HG03064 (cell line): ENCODE measurements around the gene DIP2C.
"Not testable (repeated sequence)": the region's sequence is repeated elsewhere in the genome, so short reads cannot be mapped to it uniquely, and the experiment has no call there.

Experiments used
- ATAC-seq: cut with Tn5 transposase; IDR thresholded peaks from one replicate; pipeline ENCODE4 v1.9.1; 2021; ENCODE audit warnings: low read depth; ENCODE audit not compliant: unreplicated experiment

Gene DIP2C

GRCh38 chr10:370449-370825 is 319.0 kb downstream of the DIP2C start:
- no peak for ATAC-seq

- ATAC-seq, result no peak
These were observed 319.6 kb downstream of the DIP2C start for GRCh38 chr10:369684-370448.

GRCh38 chr10:369221-369683 is 320.2 kb downstream of the DIP2C start:
- ATAC-seq, result no peak

GRCh38 chr10:368579-369220 is 320.8 kb downstream of the DIP2C start:
- no peak for ATAC-seq

- not testable (repeated sequence) for ATAC-seq
These were observed 321.4 kb downstream of the DIP2C start for GRCh38 chr10:368107-368506.

- ATAC-seq, result no peak
These were observed 321.8 kb downstream of the DIP2C start for GRCh38 chr10:367636-368035.

- ATAC-seq, result no peak
These were observed 323.3 kb downstream of the DIP2C start for GRCh38 chr10:366186-366585.

- no peak for ATAC-seq
These were observed 325.1 kb downstream of the DIP2C start for GRCh38 chr10:364267-364775.

- no peak for ATAC-seq
These were observed 326.3 kb downstream of the DIP2C start for GRCh38 chr10:363152-363551.

- ATAC-seq, result no peak
These were observed 328.0 kb downstream of the DIP2C start for GRCh38 chr10:361203-362081.

- no peak for ATAC-seq
These were observed 328.8 kb downstream of the DIP2C start for GRCh38 chr10:360653-361052.

GRCh38 chr10:359762-360161 is 329.7 kb downstream of the DIP2C start:
- ATAC-seq, result no peak

- ATAC-seq, result no peak
These were observed 330.4 kb downstream of the DIP2C start for GRCh38 chr10:359093-359492.

GRCh38 chr10:357201-357950 is 332.1 kb downstream of the DIP2C start:
- ATAC-seq, result no peak

- no peak for ATAC-seq
These were observed 333.0 kb downstream of the DIP2C start for GRCh38 chr10:356452-356851.

- ATAC-seq, result no peak
These were observed 334.4 kb downstream of the DIP2C start for GRCh38 chr10:354901-355617.

- no peak for ATAC-seq
These were observed 336.8 kb downstream of the DIP2C start for GRCh38 chr10:352476-353235.

- ATAC-seq, result no peak
These were observed 337.6 kb downstream of the DIP2C start for GRCh38 chr10:351770-352334.
